Activated CD8-positive, alpha-beta memory T cell treated with anti-CD3 and anti-CD28 coated beads for 24 hours (primary cell): ENCODE data around the gene CTNND2.

Source experiments
- DNase-seq: peaks from one replicate; pipeline ENCODE4 v3.0.0-alpha.2; 2020

CTNND2 gene

GRCh38 chr5:11305245-11305644 is 599.0 kb downstream of the CTNND2 start:
- DNase-seq = no peak

DNA sequence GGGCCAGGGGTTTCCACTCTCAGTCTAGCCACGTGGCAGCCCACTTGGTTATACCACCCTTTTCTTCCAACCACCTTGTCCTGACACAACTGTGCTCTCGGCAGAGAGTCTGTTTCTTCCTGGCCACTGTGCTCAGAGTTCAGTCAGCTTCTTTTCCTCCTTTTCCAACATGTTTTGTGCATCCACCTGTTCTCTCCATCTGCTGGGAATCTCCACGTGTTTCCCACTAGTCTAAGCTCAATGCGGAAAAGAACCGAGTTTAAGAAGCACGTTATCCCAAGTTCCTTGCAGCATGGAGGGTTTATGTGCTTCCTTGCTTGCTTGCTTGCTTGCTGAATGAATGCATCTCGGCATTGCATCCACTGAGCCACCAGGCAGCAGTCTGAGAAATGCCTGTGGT is 599.6 kb downstream of the CTNND2 start:
- no peak for DNase-seq

DNA sequence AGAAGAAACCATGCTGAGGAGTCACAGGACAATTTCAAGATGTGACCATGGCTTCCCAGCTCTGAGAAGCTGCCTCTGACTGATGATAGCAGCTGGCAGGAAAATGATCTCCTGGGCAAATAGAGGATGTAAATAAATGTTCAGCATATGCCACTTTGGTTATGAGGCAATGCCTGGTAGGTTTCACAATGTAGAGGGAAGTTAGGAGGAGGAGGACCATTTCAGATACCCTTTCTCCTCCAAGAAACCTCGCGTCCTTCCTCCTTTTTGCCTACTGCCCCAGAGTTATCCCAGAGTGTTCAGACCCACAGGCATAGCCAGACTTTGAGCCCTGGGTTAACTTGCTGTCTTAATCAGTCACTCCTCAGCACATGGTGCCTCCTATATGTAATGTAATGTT is 601.6 kb downstream of the CTNND2 start:
- no peak for DNase-seq

DNA sequence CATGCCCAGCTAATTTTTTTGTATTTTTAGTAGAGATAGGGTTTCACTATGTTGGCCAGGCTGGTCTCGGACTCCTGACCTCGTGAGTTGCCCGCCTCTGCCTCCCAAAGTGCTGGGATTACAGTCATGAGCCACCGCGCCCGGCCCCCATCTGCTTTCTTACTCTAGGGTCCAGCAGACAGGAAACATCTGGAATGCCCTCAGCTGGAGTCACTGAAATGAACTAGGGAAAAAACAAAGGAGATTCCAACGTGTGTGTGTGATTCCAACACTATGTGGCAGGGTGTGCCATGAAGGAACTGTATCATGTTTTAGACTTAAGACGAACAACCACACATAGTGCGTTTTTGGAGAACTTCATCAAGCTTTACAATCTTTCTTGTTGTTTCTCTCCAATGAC is 603.1 kb downstream of the CTNND2 start:
- no peak for DNase-seq

DNA sequence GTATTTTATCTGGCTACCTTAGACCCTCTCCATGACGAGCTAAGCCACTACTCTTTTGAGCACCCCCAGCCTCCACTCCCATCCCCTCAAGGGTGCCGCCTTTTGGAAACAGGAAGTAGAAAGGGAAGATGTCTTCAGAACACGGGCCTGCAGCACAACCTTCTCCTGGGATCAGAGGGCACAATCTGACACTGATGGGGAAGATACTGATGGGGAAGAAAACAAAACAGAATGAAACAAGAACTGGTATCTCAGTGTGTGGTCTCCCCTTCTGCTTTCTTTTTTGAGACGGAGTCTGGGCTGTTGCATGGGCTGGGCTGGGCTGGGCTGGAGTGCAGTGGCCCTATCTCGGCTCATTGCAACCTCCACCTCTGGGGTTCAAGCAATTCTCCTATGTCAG is 603.5 kb downstream of the CTNND2 start:
- no peak for DNase-seq

- DNase-seq = no peak
These were observed 605.4 kb downstream of the CTNND2 start for GRCh38 chr5:11298877-11299276.

GRCh38 chr5:11293523-11293922 is 610.7 kb downstream of the CTNND2 start:
- no peak for DNase-seq

DNA sequence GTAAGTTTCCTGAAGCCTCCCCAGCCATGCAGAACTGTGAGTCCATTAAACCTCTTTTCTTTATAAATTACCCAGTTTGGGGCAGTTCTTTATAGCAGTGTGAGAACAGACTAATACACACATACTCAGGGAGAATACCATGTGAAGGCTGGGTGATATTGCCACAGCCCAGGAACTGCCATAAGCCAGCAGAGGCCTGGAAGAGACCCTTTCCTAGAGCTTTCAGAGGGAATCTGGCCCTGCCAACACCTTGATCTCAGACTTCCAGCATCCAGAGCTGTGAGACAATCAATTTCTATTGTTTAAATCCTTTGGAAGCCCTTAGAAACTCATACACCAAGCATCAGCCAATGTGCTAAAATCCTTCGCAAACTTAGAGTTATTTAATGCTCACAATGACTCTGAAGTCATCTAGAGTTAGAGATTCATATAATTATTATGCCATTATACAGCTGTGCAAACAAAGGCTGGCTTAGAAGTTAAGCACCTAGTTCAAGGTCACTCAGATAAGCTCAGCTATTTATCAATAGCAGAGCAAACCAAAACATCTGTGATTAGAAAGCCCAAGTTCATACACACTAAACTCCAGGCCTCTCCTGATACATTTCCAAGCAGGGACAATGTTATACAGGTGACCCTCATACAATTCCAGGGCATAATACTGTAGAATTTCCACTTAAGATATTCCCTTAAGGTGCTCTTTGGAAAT is 611.4 kb downstream of the CTNND2 start:
- no peak for DNase-seq

DNA sequence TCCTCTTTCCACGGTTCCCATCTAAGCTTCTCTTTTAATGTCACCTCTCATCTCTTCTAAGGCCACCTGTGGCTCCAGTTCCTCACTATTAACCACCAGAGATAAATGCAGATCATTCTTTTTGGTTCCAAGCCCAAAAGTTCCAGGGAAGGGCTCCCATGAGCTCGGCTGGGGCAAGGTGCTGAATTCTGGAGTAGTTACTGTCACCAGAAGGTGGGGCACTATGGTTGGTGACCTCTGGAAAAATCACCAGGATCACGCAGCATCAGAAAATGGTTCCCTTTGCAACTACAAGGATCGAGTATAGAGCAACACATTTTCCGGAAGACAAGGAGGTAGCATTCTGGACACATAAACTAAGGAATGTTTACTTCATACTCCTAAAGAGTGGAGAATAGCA is 614.5 kb downstream of the CTNND2 start:
- no peak for DNase-seq

- no peak for DNase-seq
These were observed 615.0 kb downstream of the CTNND2 start for GRCh38 chr5:11289208-11289607.

DNA sequence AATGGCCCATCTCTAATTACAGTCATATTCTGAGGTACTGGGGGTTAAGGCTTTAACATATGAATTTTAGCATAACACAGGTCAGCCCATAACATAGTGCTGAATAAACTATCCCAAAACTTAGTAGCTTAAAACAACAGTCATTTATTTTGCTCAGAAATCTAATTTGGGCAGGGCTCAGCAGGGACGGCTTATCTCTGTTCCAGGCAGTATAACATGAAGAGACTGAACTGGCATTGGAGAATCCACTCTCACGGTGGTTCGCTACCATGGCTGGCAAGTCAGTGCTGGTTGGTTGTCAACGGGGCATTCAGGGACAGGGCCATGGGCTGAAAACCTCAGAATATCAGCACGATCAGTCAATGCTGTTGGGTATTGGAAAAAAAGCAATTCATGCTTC is 622.4 kb downstream of the CTNND2 start:
- DNase-seq = no peak

GRCh38 chr5:11277323-11277722 is 626.9 kb downstream of the CTNND2 start:
- DNase-seq = no peak

GRCh38 chr5:11273180-11273903 is 630.9 kb downstream of the CTNND2 start:
- no peak for DNase-seq

- no peak for DNase-seq
These were observed 634.7 kb downstream of the CTNND2 start for GRCh38 chr5:11269515-11269914.

DNA sequence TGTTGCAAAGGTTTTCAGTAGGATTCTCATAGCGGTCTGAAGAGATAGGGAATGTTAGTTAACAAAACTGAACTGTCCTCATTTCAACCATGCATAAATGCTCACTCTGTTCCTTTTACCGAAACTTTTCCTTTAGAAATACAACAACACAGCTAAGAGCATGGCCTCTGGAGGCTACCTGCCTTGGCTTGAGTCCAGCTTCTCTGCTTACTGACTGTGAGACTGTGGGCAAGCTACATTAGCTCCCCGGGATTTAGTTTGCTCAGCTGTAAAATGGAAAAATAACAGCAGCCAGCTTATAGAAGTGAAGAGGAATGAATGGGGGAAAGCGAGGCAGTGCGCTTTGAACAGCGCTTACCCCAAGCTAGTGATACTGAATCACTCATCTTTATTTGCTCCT is 635.4 kb downstream of the CTNND2 start:
- no peak for DNase-seq

GRCh38 chr5:11266331-11266730 is 637.9 kb downstream of the CTNND2 start:
- no peak for DNase-seq

GRCh38 chr5:11261241-11261640 is 643.0 kb downstream of the CTNND2 start:
- no peak for DNase-seq

- no peak for DNase-seq
These were observed 646.2 kb downstream of the CTNND2 start for GRCh38 chr5:11258001-11258400.

GRCh38 chr5:11252523-11252922 is 651.7 kb downstream of the CTNND2 start:
- DNase-seq = no peak

- no peak for DNase-seq
These were observed 652.2 kb downstream of the CTNND2 start for GRCh38 chr5:11252075-11252474.

GRCh38 chr5:11251247-11251646 is 653.0 kb downstream of the CTNND2 start:
- DNase-seq = no peak

GRCh38 chr5:11248966-11249365 is 655.3 kb downstream of the CTNND2 start:
- DNase-seq = no peak

GRCh38 chr5:11247224-11247623 is 657.0 kb downstream of the CTNND2 start:
- DNase-seq = no peak

- no peak for DNase-seq
These were observed 663.7 kb downstream of the CTNND2 start for GRCh38 chr5:11240293-11241190.
